ENCODE measurements around the gene CBLC.
"Not testable (repeated sequence)": the region's sequence is repeated elsewhere in the genome, so short reads cannot be mapped to it uniquely, and the experiment has no call there.

The CBLC gene

GRCh38 chr19:44816301-44816700 lies 38.6 kb downstream of the CBLC start:
- FAIRE-seq (no peak), DNase-seq (ENCODE audit: insufficient read length, low spot score) (no peak)

DNA sequence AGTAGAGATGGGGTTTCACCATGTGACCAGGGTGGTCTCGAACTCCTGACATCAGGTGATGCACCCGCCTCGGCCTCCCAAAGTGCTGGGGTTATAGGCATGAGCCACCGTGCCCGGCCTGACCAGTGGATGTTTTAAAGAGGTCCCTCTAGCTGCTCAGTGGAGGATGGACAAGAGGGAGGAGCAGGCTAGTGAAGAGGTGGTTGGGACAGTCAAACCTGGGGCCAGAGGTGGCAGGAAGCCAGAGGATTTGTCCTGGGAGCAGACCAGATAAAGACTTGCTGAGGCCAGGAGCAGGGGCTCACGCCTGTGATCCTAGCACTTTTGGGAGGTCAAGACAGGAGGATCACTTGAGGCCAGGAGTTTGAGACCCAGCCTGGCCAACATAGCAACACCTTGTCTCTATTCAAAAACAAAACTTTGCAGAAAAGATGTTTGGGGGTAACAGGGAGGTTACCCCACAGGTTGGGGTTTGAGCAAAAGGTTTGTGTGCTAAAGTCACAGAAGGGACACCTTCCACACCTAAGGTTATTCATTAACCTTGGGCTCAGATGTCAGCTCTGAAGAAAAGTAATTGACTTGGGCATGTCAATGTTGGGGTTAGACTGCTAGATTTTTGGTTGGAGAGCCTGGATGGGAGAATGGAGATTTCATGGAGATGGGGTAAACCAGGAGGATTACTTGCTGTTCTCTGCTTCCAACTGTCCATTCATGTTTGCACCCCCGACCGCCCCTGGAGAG lies 40.2 kb downstream of the CBLC start:
- FAIRE-seq (no peak), DNase-seq (ENCODE audit: insufficient read length, low spot score) (no peak)

GRCh38 chr19:44818466-44819031 lies 40.9 kb downstream of the CBLC start:
- FAIRE-seq (no peak), DNase-seq (ENCODE audit: insufficient read length, low spot score) (no peak)

- no peak for DNase-seq (ENCODE audit: insufficient read length, low spot score)
- no peak for FAIRE-seq
Observed at GRCh38 chr19:44819246-44819832, 41.6 kb downstream of the CBLC start.

DNA sequence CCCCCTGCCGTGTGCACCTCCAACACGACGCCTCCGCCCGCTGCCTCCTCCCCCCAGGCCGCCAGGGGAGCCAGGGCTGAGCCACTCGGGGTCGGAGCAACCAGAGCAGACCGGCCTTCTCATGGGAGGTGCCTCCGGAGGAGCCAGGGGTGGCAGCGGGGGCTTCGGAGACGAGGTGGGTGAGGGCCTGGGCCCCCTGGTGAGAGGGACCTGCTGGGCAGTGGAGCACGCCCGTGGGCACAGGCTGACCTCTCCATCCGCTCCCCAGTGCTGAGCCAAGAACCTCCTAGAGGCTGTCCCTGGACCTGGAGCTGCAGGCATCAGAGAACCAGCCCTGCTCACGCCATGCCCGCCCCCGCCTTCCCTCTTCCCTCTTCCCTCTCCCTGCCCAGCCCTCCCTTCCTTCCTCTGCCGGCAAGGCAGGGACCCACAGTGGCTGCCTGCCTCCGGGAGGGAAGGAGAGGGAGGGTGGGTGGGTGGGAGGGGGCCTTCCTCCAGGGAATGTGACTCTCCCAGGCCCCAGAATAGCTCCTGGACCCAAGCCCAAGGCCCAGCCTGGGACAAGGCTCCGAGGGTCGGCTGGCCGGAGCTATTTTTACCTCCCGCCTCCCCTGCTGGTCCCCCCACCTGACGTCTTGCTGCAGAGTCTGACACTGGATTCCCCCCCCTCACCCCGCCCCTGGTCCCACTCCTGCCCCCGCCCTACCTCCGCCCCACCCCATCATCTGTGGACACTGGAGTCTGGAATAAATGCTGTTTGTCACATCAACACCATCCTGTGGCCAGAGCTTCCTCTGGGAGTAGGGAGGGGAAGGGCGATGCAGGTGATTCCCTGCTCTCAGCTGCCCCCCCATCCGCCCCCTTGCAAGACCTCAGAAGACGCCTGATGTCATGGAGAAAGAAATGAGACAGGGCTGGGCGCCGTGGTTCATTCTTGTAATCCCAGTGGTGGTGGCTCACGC lies 43.2 kb downstream of the CBLC start:
- FAIRE-seq: no peak
- DNase-seq (ENCODE audit: insufficient read length, low spot score): no peak

DNA sequence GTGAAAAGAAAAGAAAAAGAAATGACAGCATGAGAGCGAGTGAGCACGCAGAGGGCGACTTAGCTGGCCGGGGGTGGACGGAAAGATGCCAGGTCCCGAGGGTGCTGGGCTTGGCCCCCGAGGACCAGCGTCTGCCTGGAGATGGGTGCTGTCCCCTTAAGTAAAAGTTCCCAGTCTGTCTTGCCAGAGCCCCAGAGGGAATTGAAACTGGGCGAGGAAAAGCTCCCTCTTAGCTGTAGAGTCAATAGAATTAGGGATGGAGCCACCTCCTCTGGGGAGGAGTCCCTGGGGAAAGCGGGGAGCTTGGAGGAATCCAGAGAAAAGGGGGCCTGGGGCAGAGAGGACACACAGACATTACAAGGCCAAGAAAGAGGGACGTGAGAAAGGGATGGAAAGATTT lies 44.5 kb downstream of the CBLC start:
- FAIRE-seq: no peak
- no peak for DNase-seq (ENCODE audit: insufficient read length, low spot score)

- DNase-seq (ENCODE audit: insufficient read length, low spot score) (no peak), FAIRE-seq (no peak)
Observed at GRCh38 chr19:44822670-44823372, 45.1 kb downstream of the CBLC start.

DNA sequence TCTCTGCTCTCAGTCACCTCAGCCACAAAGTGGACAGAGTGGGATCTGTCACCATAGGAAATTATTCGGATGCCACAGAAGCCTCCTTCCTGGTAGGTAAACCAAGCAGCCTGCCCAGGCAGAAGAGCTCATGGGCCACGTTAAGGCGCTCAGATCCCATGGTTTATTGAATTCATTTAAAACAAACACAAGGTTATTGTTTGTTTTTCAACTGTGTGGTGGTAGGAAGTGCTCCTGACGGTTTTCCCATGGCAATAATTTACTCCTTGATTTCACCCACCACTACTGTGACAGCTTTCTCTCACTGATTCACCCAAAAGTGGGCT lies 45.6 kb downstream of the CBLC start:
- DNase-seq (ENCODE audit: insufficient read length, low spot score) (no peak), FAIRE-seq (no peak)

DNA sequence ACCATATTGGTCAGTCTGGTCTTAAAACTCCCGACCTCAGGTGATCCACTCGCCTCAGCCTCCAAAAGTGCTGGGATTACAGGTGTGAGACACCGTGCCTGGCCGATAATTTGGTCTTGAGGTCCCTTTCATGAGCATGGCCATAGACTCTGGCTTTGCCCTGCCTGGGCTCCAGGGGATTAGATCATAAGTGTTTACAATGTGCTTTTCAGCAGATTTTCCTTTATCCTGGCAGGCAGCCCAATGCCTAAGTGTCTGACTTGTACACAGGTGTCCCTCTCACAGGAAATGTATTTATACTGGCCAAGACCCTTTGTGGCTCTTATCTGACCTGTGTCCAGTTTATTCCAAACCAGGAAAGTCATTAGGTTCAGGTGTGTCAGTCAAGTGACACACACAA lies 47.1 kb downstream of the CBLC start:
- FAIRE-seq: no peak
- no peak for DNase-seq (ENCODE audit: insufficient read length, low spot score)

DNA sequence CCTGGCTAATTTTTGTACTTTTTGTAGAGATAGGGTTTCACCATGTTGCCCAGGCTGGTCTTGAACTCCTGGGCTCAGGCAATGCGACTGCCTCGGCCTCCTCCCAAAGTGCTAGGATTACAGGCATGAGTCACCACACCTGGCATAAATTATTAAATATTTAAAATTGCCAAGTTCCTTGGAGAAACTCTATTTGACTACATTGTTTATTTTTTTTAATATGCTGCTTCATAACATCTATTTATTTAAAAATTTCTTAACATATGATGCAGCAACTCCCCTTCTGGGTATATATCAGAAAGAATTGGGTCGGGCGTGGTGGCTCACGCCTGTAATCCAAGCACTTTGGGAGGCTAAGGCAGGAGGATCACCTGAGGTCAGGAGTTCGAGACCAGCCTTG lies 55.2 kb downstream of the CBLC start:
- FAIRE-seq; DNase-seq (ENCODE audit: insufficient read length, low spot score): not testable (repeated sequence)

- FAIRE-seq; DNase-seq (ENCODE audit: insufficient read length, low spot score): not testable (repeated sequence)
Observed at GRCh38 chr19:44834399-44834798, 56.7 kb downstream of the CBLC start.

GRCh38 chr19:44839276-44839675 lies 61.6 kb downstream of the CBLC start:
- FAIRE-seq: no peak
- no peak for DNase-seq (ENCODE audit: insufficient read length, low spot score)

DNA sequence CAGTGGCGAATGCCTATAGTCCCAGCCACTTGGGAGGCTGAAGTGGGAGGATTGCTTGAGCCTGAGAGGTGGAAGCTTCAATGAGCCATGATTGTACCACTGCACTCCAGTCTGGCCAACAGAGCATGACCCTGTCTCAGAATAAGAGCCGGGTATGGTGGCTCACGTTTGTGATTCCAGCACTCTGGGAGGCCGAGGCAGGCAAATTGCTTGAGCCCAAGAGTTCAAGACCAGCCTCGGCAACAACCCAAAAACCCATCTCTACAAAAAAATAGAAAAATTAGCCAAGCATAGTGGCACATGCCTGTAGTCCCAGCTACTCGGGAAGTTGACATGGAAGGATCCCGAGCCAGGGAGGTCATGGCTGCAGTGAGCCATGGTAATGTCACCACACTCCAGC lies 63.1 kb downstream of the CBLC start:
- FAIRE-seq (no peak), DNase-seq (ENCODE audit: insufficient read length, low spot score) (no peak)

GRCh38 chr19:44841231-44841630 lies 63.5 kb downstream of the CBLC start:
- no peak for FAIRE-seq
- DNase-seq (ENCODE audit: insufficient read length, low spot score): no peak

DNA sequence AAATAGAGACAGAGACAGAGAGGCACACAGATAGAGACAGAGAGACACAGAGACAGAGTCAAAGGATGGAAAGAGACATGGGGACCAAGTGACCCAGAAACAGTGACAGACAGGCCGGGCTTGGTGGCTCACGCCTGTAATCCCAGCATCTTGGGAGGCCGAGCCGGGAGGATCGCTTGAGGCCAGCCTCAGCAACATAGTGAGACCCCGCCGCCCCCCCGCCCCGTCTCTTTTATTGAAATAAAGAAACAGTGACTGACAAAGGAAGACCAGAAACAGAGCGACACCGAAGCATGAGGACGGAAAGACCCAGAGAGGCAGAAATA lies 67.6 kb downstream of the CBLC start:
- DNase-seq (ENCODE audit: insufficient read length, low spot score) (no peak), FAIRE-seq (no peak)

- DNase-seq (ENCODE audit: insufficient read length, low spot score) (peak; percentile 98), FAIRE-seq (peak; percentile 96)
Observed at GRCh38 chr19:44845612-44846454, 68.1 kb downstream of the CBLC start, which contains the start of gene NECTIN2. TSS of gene NECTIN2 (plus strand) at chr19:44846297. CDS start at chr19:44846526, 229 bp downstream.

DNA sequence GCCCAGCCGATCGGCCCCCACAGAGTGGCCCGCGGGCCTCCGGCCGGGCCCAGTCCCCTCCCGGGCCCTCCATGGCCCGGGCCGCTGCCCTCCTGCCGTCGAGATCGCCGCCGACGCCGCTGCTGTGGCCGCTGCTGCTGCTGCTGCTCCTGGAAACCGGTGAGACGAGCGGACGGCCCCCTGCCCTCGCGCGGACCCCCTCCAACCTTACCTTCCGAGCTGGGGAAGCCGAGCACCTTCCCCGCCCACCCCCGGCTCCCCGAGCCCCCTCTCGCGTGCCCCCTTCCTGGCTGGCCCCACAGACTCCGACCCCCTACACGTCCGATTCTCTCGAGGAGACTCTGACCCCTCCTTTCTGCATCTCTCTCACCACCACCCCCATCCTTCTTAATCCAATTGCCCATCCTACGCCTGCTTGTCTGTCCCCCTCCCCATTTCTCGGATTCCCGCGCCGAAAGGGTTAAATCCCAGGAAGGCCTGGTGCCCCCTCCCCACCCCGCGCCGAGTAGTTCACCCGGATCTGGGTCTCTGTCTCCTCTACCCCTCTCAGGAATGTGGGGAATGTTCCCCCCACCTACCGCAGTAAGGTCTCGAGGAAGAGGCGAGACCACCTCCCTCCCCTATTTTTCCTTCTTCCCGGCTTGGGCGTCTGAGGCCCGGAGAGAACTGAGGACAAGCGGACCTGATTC lies 68.9 kb downstream of the CBLC start:
- FAIRE-seq: no peak
- no peak for DNase-seq (ENCODE audit: insufficient read length, low spot score)

- no peak for FAIRE-seq
- DNase-seq (ENCODE audit: insufficient read length, low spot score): peak; percentile 57
Observed at GRCh38 chr19:44847144-44848035, 69.7 kb downstream of the CBLC start.

Data from HTR-8/SVneo (cell line).